Measurements from ENCODE around the gene FN3KRP.
"Not testable (repeated sequence)": the region's sequence is repeated elsewhere in the genome, so short reads cannot be mapped to it uniquely, and the experiment has no call there.

FN3KRP gene

DNA sequence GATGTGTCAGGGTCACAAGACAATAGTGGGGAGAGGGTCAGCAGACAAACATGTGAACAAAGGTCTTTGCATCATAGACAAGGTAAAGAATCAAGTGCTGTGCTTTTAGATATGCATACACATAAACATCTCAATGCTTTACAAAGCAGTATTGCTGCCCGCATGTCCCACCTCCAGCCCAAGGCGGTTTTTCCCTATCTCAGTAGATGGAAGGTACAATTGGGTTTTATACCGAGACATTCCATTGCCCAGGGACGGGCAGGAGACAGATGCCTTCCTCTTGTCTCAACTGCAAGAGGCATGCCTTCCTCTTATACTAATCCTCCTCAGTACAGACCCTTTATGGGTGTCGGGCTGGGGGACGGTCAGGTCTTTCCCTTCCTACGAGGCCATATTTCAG is 28.2 kb downstream of the FN3KRP start:
- not testable (repeated sequence) for DNase-seq (ENCODE audit: low read depth)

DNA sequence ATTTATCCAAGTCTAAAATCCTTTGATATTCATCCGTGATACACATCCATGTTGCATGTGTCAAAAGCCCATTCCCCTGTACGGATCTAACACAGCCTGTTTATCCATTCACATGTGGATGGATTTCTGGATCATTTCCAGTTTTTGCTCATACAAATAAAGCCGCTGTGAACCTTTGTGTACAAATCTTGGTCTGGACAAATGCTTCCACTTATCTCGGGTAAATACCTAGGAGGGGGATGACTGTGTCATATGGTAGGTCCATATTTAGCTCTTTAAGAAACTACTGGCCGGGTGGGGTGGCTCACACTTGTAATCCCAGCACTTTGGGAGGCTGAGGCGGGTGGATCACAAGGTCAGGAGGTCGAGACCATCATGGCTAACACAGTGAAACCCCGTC is 29.0 kb downstream of the FN3KRP start:
- DNase-seq (ENCODE audit: low read depth) = no peak

DNA sequence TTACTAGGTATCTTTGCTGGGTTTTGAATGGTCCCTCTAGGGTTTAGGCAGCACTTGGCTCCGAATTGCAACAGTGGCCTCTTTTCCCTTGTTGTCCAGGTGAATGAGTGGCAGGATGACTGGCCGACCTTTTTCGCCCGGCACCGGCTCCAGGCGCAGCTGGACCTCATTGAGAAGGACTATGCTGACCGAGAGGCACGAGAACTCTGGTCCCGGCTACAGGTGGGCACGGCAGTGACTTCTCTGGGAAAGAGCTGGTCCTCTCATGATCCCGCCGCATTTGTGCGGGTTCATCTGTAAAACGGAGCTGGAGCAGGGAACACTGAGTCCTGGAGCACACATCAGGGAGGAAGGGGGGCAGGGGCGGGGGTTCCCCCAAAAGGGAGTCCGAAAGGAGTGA is 32.2 kb downstream of the FN3KRP start:
- no peak for DNase-seq (ENCODE audit: low read depth)

DNA sequence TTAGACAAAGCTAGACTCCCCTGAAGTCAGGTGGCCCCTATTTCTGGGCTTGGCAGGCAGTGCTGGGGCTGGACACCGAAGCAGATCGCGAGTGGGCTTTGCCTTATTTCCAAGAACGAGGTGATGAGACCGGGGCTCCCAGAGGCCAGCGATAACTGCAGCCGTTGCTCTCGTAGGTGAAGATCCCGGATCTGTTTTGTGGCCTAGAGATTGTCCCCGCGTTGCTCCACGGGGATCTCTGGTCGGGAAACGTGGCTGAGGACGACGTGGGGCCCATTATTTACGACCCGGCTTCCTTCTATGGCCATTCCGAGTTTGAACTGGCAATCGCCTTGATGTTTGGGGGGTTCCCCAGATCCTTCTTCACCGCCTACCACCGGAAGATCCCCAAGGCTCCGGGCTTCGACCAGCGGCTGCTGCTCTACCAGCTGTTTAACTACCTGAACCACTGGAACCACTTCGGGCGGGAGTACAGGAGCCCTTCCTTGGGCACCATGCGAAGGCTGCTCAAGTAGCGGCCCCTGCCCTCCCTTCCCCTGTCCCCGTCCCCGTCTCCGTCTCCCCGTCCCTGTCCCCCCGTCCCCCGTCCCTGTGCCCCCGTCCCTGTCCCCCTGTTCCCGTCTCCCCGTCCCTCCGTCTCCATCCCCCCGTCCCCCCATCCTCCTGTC is 33.9 kb downstream of the FN3KRP start:
- no peak for DNase-seq (ENCODE audit: low read depth)

DNA sequence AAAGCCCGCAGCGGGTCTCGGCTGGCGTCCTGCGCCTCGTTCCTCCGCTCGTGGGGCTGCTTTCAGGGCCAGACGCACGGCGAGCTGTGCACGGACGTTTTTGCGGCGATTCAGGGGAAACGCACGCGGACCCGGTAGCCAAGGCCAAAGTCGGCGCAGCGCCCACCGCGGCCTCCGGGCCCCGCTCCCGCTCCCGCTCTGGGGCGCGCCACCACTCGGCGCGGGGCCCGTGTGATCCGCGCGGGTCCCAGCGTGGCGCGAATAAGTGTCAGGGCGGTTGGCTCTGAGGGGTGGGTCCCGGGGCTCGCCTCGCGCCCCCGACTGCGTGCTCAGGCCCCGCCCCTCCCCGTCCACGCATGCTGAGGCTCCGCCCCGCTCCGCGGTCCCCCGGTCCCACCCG is 34.7 kb downstream of the FN3KRP start:
- DNase-seq (ENCODE audit: low read depth) = no peak

DNA sequence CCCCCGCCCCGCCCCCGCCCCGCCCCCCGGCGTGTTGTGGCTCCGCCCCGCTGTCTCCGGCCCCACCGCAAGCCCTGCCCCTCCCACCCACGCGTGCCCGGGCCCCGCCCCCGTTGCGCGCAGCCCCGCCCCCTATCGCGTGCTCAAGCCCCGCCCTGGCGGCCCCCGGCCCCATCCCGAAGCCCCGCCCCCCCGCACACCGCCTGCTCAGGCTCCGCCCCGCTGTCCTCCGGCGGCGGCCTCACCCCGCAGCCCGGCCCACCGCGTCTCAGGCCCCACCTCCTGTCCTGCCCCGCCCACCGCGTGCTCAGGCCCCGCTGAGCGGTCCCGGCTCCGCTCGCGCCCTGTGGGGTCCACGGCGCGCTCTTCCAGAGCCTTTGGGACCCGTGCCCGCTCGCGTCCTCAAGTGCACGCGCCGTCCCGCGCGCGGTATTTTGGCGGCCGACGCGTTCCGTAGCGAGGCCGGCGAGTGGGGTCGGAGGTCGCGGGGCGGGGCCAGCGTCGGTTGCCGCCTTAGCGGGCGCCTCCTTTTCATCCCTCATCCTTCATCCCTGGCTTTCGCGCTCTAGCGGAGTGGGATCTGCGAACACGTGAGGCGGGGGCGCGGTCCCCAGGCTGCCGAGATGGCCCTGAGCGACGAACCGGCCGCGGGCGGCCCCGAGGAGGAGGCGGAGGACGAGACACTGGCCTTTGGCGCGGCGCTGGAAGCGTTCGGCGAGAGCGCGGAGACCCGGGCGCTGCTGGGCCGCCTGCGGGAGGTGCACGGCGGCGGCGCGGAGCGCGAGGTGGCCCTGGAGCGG is 35.3 kb downstream of the FN3KRP start, which contains the start of gene TBCD:
Gene TBCD, plus strand, starts transcription at position 495 of the 800 bp plus-strand sequence. Its CDS starts 129 bp downstream, at position 624.
- peak; percentile 79 for DNase-seq (ENCODE audit: low read depth)

DNA sequence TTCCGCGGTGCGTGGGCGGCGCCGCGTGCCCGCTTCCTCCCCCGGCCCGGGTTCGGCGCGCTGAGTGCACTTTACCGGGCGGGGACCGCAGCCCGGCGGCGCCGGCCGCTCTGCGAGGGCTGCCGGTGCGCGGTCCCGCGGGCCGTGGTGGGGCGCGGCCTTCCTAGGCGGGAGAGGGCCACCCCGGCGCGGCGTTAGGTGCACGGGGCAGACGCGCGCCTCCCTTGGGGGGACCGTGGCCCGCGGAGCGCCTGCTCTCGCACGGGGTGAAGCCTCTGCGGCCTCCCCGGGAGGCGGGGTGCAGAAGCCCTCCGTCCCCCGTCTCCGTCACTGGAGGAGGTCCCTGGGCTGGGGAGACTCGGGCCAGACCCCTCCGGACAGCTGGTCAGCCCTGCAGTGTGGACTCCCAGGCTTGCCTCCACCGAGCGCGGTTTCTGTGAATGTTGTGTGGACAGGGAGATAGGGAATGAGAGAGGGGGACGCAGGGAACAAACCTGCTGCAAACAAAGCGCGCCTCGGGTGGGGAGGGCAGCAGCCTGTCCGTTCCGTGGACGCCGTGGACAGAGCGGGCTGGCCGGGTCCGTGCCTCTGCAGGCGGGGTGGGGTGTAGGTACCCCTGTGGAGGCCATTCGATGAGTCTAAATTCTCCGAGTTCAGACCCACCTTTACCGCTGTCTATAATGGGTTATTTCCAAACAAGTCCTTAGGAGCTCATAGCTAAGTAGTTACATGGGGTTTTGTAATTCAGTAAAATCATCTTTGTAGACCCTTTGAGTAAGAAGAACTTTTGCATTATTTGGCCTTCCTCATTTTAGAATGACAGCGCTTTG is 36.1 kb downstream of the FN3KRP start:
- no peak for DNase-seq (ENCODE audit: low read depth)

DNA sequence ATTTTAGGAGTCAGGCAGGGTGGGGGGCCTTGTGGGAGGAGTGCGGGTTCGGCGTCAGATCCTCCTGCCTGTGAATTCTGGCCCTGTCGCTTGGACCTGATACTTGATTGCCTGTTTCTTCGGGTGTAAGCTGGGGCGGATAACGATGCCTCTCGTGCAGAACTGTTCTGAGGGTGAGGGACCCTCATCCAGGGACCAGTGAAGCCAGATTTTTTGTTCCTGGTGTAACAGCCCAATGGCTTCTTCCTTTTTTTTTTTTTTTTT is 36.6 kb downstream of the FN3KRP start:
- no peak for DNase-seq (ENCODE audit: low read depth)

DNA sequence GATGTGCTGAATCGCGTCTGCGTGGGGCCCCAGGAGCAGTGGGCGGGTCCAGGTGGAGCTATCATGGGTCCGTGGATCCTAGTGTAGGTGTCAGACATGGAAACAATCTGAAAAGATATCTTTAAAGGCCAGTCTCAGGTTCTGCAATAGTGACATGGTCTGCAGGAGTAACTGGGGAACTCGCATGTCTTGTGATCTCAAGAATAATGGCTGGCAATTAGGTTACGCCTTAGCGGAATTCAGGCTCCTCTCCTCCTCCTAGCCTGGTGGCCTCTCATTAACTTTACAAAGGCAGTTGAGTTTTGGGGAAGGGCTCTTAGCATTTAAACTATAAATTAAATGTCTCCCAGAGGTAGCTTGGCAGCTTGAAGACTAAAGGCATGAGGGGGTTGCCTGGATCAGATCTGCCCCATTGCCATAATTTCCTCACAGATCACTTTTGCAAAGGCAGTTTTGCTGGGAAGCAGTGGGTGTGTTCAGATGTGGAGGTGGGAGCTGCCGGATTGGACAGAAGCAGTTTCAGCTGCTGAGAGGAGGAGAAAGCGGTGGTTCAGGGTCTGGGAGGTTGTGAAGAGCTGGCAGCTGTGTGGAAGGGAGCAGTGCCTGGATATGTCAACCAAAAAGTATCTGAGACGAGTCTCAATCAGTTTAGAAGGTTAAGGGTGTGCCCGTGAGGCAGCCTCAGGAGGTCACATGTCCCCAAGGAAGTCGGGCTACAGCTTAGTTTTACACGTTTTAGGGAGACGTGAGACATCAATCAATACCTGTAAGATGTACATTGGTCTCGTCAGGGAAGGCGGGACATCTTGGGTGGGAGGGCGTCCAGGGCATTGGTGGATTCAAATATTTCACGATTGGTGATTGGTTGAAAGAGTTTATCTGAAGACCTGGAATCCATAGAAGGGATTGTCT is 38.0 kb downstream of the FN3KRP start:
- DNase-seq (ENCODE audit: low read depth) = no peak

DNA sequence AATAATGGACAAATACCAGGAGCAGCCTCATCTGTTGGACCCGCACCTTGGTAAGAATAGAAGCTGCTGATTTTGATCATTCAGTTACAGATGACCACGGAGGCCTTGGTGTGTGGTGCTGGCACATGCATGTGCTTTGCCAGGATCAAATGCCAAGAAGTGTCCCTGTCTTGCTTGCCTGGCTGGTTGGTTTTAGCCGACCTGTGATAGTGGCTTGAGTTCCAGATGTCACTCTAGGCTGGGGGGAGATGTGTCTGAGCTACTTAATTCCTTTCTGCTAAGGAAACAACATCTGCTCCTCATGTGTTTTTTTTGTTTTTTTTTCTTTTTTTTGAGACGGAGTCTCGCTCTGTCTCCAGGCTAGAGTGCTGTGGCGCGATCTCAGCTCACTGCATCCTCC is 39.7 kb downstream of the FN3KRP start:
- no peak for DNase-seq (ENCODE audit: low read depth)

DNA sequence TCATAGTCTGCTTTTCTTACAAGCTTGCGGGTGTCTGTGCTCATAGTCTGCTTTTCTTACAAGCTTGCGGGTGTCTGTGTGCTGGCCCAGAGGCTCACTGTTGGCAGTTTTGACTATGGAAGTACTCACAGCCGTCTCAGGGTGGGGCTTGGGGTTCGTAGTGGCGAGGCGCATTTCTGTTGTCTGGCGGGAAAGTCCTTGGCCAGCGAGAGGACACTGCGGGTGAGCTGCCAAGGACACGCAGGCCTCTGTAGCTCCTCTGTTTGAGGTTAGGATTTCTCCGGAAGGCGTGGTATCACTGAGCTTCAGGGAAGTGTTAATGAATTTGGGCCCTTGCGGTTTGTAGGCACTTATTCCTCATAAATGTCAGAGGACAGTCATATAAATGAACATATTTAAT is 48.9 kb downstream of the FN3KRP start:
- DNase-seq (ENCODE audit: low read depth) = no peak

DNA sequence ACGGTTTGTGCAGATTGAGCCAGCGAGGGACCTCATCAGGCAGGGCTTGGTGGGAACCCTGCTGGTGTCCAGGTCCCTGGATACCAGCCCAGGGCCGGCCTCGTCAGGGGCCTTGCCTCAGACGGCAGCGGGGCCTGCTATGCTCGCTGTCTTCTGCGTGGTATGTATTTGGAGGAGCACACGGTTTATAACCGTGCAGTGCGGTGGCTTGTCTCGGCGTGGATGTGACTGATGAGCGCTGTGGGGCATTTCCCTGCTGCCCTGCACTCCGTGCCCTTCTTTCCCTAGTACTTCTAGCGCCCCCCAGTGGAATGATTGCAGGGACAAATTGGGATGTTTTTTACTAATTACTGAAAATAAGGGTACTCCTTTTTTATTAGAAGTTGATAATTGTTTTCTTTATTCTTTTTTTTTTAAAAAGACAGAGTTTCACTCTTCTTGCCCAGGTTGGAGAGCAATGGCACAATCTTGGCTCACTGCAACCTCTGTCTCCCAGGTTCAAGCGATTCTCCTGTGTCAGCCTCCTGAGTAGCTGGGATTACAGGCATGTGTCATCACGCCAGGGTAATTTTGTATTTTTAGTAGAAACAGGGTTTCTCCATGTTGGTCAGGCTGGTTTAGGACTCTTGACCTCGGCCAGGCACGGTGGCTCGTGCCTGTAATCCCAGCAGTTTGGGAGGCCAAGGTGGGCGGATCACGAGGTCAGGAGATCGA is 50.7 kb downstream of the FN3KRP start:
- peak; percentile 30 for DNase-seq (ENCODE audit: low read depth)

DNA sequence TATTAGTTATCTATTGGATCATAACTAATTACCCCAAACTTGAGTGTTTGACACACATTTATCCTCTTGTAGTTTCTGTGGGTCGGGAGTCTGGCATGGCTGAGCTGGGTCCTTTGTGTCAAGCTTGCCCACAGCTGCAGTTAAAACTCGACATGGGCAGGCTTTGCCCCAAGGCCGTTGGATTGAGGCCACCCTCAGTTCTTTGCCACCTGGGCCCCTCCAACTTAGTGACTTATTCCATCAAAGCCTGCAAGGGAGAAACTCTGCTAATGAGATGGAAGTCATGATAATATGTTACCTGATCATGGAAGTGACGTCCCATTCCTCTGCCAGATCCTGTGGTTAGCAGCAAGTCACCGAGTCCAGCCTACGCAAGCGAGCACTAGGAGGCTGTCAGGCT is 52.5 kb downstream of the FN3KRP start:
- DNase-seq (ENCODE audit: low read depth) = no peak

DNA sequence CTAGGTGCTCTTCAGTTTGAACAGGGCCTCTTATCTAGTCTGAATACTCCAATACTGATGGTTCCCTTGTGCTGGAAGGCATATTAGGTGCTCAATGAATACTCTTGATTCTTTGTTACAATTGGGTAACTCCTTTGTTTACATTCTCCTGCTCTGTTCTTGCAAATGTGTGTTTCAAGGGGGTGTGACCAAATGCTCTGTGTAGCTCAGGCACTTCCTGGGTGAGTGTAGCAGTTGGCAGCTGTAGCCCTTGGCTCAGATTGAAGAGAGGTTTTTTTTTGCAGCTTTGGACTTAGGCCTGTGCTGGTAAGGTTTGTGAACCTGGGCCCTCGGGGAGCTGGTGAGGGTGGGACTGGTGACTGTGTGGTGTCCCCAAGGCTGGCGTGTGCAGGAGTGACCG is 55.5 kb downstream of the FN3KRP start:
- no peak for DNase-seq (ENCODE audit: low read depth)

DNA sequence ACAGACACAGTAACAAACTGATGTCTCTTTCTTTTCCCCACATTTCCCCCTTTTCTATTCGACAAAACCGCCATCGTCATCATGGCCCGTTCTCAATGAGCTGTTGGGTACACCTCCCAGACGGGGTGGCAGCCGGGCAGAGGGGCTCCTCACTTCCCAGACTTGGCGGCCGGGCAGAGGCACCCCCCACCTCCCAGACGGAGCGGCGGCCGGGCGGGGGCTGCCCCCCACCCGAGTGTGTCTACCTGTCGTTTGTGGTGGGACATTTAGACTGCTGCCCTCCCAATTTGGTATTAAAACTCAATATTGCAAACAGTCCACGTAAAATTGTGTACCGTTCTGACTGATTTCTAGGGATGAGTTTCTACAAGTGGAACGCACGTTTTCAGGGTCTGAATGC is 58.0 kb downstream of the FN3KRP start:
- DNase-seq (ENCODE audit: low read depth) = not testable (repeated sequence)

DNA sequence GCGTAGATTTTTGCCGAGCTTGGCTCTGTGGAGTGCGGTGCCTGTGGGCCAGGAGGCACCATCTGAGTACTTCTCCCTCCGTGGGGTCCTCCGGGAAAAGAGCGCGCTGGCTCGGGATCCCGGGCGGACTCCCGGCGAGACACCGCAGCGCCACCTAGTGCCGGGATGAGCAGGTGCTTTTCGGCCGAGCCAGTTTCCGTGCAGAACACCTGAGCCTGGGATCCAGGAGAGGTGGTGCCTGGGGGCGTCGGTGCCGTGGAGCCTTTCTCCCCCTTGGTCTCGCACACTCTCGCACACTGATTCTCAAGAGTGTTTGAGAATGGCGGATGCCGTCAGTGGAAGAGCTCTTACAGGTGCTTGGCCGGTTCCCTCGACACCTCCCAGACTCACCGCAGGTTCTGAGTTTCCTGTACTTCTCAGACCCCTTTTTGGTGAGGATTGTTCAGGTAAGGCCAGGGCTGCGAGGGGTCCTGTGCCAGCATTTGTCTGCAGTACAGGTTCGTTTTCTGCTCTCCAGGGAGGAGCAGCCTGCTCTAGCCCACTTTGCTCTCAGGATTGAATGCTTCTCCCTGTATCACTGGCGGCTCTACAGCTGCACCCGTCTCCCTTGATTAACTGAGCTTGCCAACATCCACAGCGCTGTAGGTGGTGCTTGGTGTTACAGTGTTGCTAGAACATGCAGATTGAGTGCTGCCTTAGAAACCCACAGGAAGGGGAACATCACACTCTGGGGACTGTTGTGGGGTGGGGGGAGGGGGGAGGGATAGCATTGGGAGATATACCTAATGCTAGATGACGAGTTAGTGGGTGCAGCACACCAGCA is 58.7 kb downstream of the FN3KRP start:
- DNase-seq (ENCODE audit: low read depth) = no peak

DNA sequence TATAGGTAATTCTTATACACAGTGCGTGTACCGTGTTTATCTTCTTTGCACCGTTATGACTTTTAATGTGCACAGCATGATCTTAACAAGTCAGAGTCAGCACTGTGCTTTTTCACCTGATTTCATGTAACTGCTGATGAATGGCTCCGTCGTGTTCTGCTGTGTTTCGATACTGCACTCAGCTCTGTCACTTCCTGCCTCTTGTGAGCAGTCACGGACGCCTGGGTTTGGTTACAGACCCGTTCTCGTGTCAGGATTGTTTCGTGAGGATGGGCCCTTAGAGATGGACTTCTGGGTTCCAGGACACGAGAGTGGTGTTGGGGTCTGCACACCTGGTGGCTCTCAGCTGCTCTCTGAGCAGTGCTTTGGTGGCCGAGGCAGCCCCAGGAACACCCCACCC is 59.9 kb downstream of the FN3KRP start:
- DNase-seq (ENCODE audit: low read depth) = no peak

Measured in activated T-cell treated with anti-CD3 and anti-CD28 coated beads for 24 hours (primary cell).